Right atrium auricular region (tissue), 2 donors: ENCODE data around the gene PSMF1. TPM values are rescaled to one million over a fixed set of nuclear protein-coding genes. Genes with fewer than 3 reads are reported as not detected.
A peak's percentile ranks its signal among the peaks of the same experiment; 100 is the strongest.

ENCODE experiments used
- DNase-seq: peaks from one replicate; pipeline ENCODE4 v3.0.0-alpha.2; 2019; ENCODE audit warnings: low spot score
- H3K27ac ChIP-seq, 2 donors: fragments of 200-600 bp; sonication (generic); 1 replicate in 1 of 2; 2 replicates in 1 of 2; pipeline ENCODE4 v1.5.1; 2016 to 2019
- H3K27me3 ChIP-seq, 2 donors: fragments of 200-600 bp; sonication (generic); one replicate each; pipeline versions ENCODE4 v1.5.1 to v1.6.0; 2017 to 2019
- H3K36me3 ChIP-seq: fragments of 200-600 bp; sonication (generic); one replicate; pipeline ENCODE4 v1.5.1; 2016
- H3K4me1 ChIP-seq, 2 donors: fragments of 200-600 bp; sonication (generic); one replicate each; pipeline versions ENCODE4 v1.5.1 to v1.6.0; 2017 to 2019
- H3K4me3 ChIP-seq, 2 donors: fragments of 200-600 bp; sonication (generic); 1 replicate in 1 of 2; 2 replicates in 1 of 2; pipeline ENCODE4 v1.5.1; 2017 to 2019; ENCODE audit warnings: mild to moderate bottlenecking in 1 of 2, moderate library complexity in 1 of 2
- H3K9me3 ChIP-seq, 2 donors: fragments of 200-600 bp; sonication (generic); one replicate each; pipeline ENCODE4 v1.5.1; 2019
- total RNA-seq, 2 donors: library from RNA; depleted of rRNA; stranded (reverse); fragments of >200 nt; gene quantifications; one replicate each; pipeline ENCODE4 v1.1.0, GENCODE V29; 2016
- TF ChIP-seq, protein P1 (sequence below), 2 donors: fragments of 200-600 bp; sonication (generic); IDR thresholded peaks; one replicate each; pipeline ENCODE4 v1.5.1; 2019; ENCODE audit warnings: antibody characterized with exemption in 2 of 2

Gene PSMF1
- total RNA-seq, 2 donors from 2014 or later, result 88.6 to 116 TPM

GRCh38 chr20:1123666-1124065 is 5.3 kb downstream of the PSMF1 start:
- no peak for DNase-seq
- Histone ChIP-seq H3K9me3 (no peaks in the 10 kb centered on the region), H3K27ac (peak overlapping the region in 1 of 2 donors; percentile 38), H3K4me3 (no peak overlapping the region), H3K36me3 (peaks cover 36% of the 10 kb centered on the region), H3K27me3 (no peaks in the 10 kb centered on the region), H3K4me1 (peaks cover 0 to 51% of the 10 kb centered on the region in 2 donors)
- TF ChIP-seq, protein P1, sequence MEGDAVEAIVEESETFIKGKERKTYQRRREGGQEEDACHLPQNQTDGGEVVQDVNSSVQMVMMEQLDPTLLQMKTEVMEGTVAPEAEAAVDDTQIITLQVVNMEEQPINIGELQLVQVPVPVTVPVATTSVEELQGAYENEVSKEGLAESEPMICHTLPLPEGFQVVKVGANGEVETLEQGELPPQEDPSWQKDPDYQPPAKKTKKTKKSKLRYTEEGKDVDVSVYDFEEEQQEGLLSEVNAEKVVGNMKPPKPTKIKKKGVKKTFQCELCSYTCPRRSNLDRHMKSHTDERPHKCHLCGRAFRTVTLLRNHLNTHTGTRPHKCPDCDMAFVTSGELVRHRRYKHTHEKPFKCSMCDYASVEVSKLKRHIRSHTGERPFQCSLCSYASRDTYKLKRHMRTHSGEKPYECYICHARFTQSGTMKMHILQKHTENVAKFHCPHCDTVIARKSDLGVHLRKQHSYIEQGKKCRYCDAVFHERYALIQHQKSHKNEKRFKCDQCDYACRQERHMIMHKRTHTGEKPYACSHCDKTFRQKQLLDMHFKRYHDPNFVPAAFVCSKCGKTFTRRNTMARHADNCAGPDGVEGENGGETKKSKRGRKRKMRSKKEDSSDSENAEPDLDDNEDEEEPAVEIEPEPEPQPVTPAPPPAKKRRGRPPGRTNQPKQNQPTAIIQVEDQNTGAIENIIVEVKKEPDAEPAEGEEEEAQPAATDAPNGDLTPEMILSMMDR (IDR thresholded peaks at IDR 0.05), result no peak

DNA sequence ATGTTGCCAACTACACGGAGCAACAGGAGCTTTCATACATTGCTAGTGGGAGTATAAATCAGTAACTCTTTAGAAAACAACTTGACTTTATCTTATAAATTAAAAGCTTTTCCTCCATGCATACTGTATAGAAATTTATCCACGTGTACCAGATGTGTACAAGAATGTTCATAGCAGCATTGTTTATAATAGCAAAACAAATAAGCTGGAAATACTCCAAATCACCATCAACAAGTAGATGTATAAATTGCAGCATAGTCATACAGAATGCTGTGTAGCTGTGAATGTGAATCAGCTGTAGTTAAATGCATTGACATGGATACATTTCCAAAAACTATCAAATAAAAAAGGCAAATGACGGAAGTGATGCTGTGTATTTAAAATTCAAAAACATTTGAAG is 6.0 kb downstream of the PSMF1 start:
- H3K36me3 ChIP-seq, result peaks cover 43% of the 10 kb centered on the region
- H3K27me3 ChIP-seq, result no peaks in the 10 kb centered on the region
- H3K27ac ChIP-seq, result no peak overlapping the region
- DNase-seq, result no peak
- TF ChIP-seq, protein P1 (IDR thresholded peaks at IDR 0.05), result no peak
- no peak overlapping the region for H3K4me3 ChIP-seq
- H3K4me1 ChIP-seq, result peaks cover 0 to 47% of the 10 kb centered on the region in 2 donors
- H3K9me3 ChIP-seq, result no peaks in the 10 kb centered on the region

DNA sequence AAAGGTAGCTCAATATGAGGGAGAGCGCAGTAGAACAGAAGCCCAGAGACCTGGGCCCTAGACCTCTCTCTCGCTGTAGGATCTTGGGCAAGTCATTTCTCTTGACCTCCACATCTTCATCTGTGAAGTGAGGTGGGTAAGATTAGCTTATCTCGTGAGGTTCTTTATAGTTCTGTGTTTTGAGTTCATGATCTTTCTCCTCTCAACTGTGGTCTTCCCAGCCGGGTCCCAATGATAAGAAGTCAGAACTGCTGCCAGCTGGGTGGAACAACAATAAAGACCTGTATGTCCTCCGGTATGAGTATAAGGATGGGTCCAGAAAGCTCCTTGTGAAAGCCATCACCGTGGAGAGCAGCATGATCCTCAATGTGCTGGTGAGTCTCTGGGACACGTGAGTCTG is 6.9 kb downstream of the PSMF1 start:
- TF ChIP-seq, protein P1 (IDR thresholded peaks at IDR 0.05), result no peak
- Histone ChIP-seq H3K27ac (no peak overlapping the region), H3K27me3 (no peaks in the 10 kb centered on the region), H3K4me1 (peaks cover 0 to 38% of the 10 kb centered on the region in 2 donors), H3K4me3 (no peak overlapping the region), H3K36me3 (peaks cover 52% of the 10 kb centered on the region), H3K9me3 (no peaks in the 10 kb centered on the region)
- DNase-seq, result no peak

GRCh38 chr20:1127840-1128239 is 9.4 kb downstream of the PSMF1 start:
- Histone ChIP-seq H3K4me3 (no peak overlapping the region), H3K27ac (no peak overlapping the region), H3K4me1 (peaks cover 0 to 20% of the 10 kb centered on the region in 2 donors), H3K36me3 (peaks cover 75% of the 10 kb centered on the region), H3K9me3 (no peaks in the 10 kb centered on the region), H3K27me3 (no peaks in the 10 kb centered on the region)
- no peak for DNase-seq
- TF ChIP-seq, protein P1 (IDR thresholded peaks at IDR 0.05), result no peak

DNA sequence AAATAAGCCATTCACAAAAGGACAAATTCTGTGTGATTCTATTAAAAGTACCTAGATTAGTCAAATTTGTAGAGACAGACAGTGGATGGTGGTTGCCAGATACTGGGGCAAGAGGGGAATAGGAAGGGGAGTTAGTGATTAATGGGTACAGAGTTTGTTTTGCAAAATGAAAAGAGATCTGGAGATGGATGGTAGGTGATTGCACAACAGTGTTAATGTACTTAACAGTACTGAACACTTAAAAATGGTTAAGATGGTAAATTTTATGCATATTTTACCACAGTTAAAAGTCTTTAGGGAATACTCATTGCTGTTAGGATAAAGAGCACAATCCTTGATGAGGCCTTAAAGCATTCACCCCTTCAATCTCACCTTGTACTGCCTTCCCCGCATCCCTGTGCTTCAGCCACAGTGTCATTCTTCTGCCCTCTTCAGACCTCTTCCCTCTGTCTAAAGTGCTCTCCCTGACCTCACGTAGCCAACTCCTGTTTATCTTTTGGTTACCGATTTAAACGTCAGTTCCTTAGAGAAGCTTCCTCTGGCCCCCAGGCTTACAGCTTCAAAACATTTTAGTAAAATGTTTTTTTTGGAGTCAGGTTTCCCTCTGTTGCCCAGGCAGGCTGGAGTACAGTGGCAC is 11.8 kb downstream of the PSMF1 start:
- TF ChIP-seq, protein P1 (IDR thresholded peaks at IDR 0.05), result no peak
- Histone ChIP-seq H3K27me3 (no peaks in the 10 kb centered on the region), H3K4me3 (no peak overlapping the region), H3K27ac (no peak overlapping the region), H3K36me3 (peaks cover 82% of the 10 kb centered on the region), H3K4me1 (peaks cover 0 to 8% of the 10 kb centered on the region in 2 donors), H3K9me3 (no peaks in the 10 kb centered on the region)
- no peak for DNase-seq

DNA sequence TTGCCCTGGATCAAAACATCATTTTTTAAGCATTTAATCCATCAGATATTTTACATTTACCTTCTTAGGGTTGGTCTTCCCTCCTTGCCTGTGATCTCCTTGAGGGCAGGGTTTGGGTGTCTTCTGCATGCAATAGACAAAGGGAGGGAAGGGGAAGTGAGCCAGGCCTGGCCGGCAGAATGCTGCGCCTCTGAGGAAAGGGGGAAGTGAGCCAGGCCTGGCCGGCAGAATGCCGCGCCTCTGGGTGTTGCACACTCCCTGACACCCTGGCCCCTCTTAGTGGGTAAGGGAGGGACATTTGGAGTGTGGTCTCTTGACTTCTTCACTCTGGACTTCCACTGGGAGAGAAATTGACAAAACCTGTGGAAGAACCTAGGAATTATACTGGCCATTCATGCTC is 12.4 kb downstream of the PSMF1 start:
- TF ChIP-seq, protein P1 (IDR thresholded peaks at IDR 0.05), result no peak
- Histone ChIP-seq H3K36me3 (peaks cover 82% of the 10 kb centered on the region), H3K27ac (no peak overlapping the region), H3K4me3 (no peak overlapping the region), H3K4me1 (peaks cover 0 to 8% of the 10 kb centered on the region in 2 donors), H3K9me3 (no peaks in the 10 kb centered on the region), H3K27me3 (no peaks in the 10 kb centered on the region)
- no peak for DNase-seq
